Mesenchymal stem cell (in vitro differentiated cells and primary cell): ENCODE data around the gene AGPS.

Experiments used
- DNase-seq: peaks from one replicate; pipeline ENCODE4 v3.0.0-alpha.2; 2013
- H2AFZ ChIP-seq: one replicate; pipeline ENCODE4 v1.6.1; 2013; ENCODE audit warnings: low read depth, mild to moderate bottlenecking, control low read depth, inconsistent platforms, low read length, moderate library complexity
- H2AK5ac ChIP-seq: 2 replicates; pipeline ENCODE4 v1.6.1; 2013; ENCODE audit warnings: low read length, moderate library complexity, mild to moderate bottlenecking, inconsistent platforms; ENCODE audit not compliant: severe bottlenecking
- H2BK120ac ChIP-seq: one replicate; pipeline ENCODE4 v1.6.1; 2013; ENCODE audit warnings: low read depth, mild to moderate bottlenecking, inconsistent platforms, low read length, moderate library complexity
- H2BK12ac ChIP-seq, 2 experiments: one replicate each; pipeline ENCODE4 v1.6.1; 2013; ENCODE audit warnings: inconsistent platforms in 2 of 2, low read length in 2 of 2, mild to moderate bottlenecking in 2 of 2, moderate library complexity in 2 of 2, control low read depth in 1 of 2
- H2BK15ac ChIP-seq: one replicate; pipeline ENCODE4 v1.6.1; 2013; ENCODE audit warnings: mild to moderate bottlenecking, low read depth, inconsistent platforms; ENCODE audit not compliant: poor library complexity, severe bottlenecking
- H2BK5ac ChIP-seq: 2 replicates; pipeline ENCODE4 v1.6.1; 2013; ENCODE audit warnings: low read depth, mild to moderate bottlenecking, low read length, control low read depth, inconsistent platforms; ENCODE audit not compliant: poor library complexity, severe bottlenecking
- H3K14ac ChIP-seq, 2 experiments: one replicate each; pipeline ENCODE4 v1.6.1; 2013; ENCODE audit warnings: inconsistent platforms in 2 of 2, low read length in 2 of 2, control low read depth in 1 of 2, mild to moderate bottlenecking in 1 of 2, moderate library complexity in 1 of 2
- H3K18ac ChIP-seq, 2 experiments: one replicate each; pipeline ENCODE4 v1.6.1; 2013; ENCODE audit warnings: inconsistent platforms in 2 of 2, low read length in 2 of 2, control low read depth in 1 of 2, low read depth in 1 of 2, mild to moderate bottlenecking in 1 of 2
- H3K23ac ChIP-seq, 2 experiments: one replicate each; pipeline ENCODE4 v1.6.1; 2013; ENCODE audit warnings: inconsistent platforms in 2 of 2, low read length in 2 of 2, mild to moderate bottlenecking in 2 of 2, moderate library complexity in 2 of 2, control low read depth in 1 of 2
- H3K27ac ChIP-seq: 2 replicates; pipeline ENCODE4 v1.5.1; 2013; ENCODE audit warnings: mild to moderate bottlenecking, moderate library complexity, low read length, control low read depth, inconsistent platforms; ENCODE audit not compliant: poor library complexity, severe bottlenecking
- H3K27me3 ChIP-seq, 2 experiments: 2 replicates each; pipeline versions ENCODE4 v1.6.1 to v1.7.0; 2013; ENCODE audit warnings: low read length in 2 of 2, mild to moderate bottlenecking in 2 of 2, moderate library complexity in 2 of 2, control low read depth in 1 of 2, inconsistent platforms in 1 of 2; ENCODE audit not compliant: control insufficient read depth in 1 of 2, insufficient read depth in 1 of 2
- H3K36me3 ChIP-seq, 2 experiments: 2 replicates each; pipeline versions ENCODE4 v1.6.1 to v1.7.0; 2013; ENCODE audit warnings: low read length in 2 of 2, control low read depth in 1 of 2, inconsistent platforms in 1 of 2, low read depth in 1 of 2, mild to moderate bottlenecking in 1 of 2; ENCODE audit not compliant: insufficient read depth in 2 of 2, control insufficient read depth in 1 of 2
- H3K4ac ChIP-seq, 2 experiments: one replicate each; pipeline ENCODE4 v1.6.1; 2013; ENCODE audit warnings: inconsistent platforms in 2 of 2, low read length in 2 of 2, mild to moderate bottlenecking in 2 of 2, moderate library complexity in 2 of 2, control low read depth in 1 of 2, low read depth in 1 of 2
- H3K4me1 ChIP-seq: 2 replicates; pipeline ENCODE4 v1.6.1; 2013; ENCODE audit warnings: low read depth, low read length, control low read depth; ENCODE audit not compliant: control insufficient read depth, insufficient read depth
- H3K4me2 ChIP-seq: 2 replicates; pipeline ENCODE4 v1.6.1; 2013; ENCODE audit warnings: low read length, mild to moderate bottlenecking, inconsistent platforms; ENCODE audit not compliant: poor library complexity, severe bottlenecking
- H3K4me3 ChIP-seq, 2 experiments: 2 replicates each; pipeline versions ENCODE4 v1.5.1 to v1.7.0; 2013; ENCODE audit warnings: low read length in 2 of 2, mild to moderate bottlenecking in 2 of 2, control low read depth in 1 of 2, low read depth in 1 of 2; ENCODE audit not compliant: insufficient read depth in 1 of 2
- H3K79me1 ChIP-seq: replicated peaks from 2 replicates; pipeline ENCODE4 v1.6.1; 2013; ENCODE audit warnings: mild to moderate bottlenecking, control low read depth, low read length, inconsistent platforms; ENCODE audit not compliant: poor library complexity, severe bottlenecking
- H3K9ac ChIP-seq: 2 replicates; pipeline ENCODE4 v1.7.0; 2013; ENCODE audit warnings: mild to moderate bottlenecking, low read length, moderate library complexity
- H3K9me3 ChIP-seq: 2 replicates; pipeline ENCODE4 v1.7.0; 2013; ENCODE audit warnings: mild to moderate bottlenecking, low read length; ENCODE audit not compliant: control insufficient read depth
- H4K8ac ChIP-seq: one replicate; pipeline ENCODE4 v1.6.1; 2013; ENCODE audit warnings: inconsistent platforms, mild to moderate bottlenecking, low read length, moderate library complexity
- H4K91ac ChIP-seq: one replicate; pipeline ENCODE4 v1.6.1; 2013; ENCODE audit warnings: mild to moderate bottlenecking, low read length, inconsistent platforms
- WGBS: methylation state at CpG from one replicate; pipeline ENCODE4 v1.1.7; 2013; ENCODE audit warnings: mixed read lengths; 5-methylcytosine and 5-hydroxymethylcytosine counted together

Gene AGPS

DNA sequence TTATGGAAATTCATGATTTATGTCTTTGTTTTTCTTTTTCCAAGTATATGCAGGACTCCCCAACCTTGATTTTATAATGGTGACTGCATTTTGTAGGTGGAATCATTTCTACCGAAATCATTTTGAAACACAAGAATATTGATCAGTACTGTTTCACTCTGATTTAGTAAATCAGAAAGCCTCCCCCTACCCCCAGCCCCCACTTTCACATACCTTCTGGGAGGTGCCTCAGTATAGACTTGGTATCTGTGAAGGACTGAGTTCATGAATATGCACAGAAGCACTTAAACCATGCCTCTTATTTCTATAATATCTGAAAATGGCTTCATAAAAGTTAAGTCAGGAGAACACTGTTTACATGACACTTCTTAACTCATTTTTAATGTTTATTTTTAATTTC is 147.7 kb downstream of the AGPS start:
- H2BK12ac ChIP-seq, result no peak overlapping the region
- no peak overlapping the region for H2AFZ ChIP-seq
- H3K27me3 ChIP-seq, result no peaks in the 10 kb centered on the region
- no peak overlapping the region for H3K23ac ChIP-seq
- H3K27ac ChIP-seq, result no peak overlapping the region
- peaks cover 0 to 5% of the 10 kb centered on the region in 2 experiments for H3K36me3 ChIP-seq
- no peaks in the 10 kb centered on the region for H3K4me1 ChIP-seq
- H3K9me3 ChIP-seq, result no peaks in the 10 kb centered on the region
- no peak overlapping the region for H4K8ac ChIP-seq
- no peak overlapping the region for H2BK120ac ChIP-seq
- no peak overlapping the region for H2BK15ac ChIP-seq
- no peak for DNase-seq
- H3K4me3 ChIP-seq, result no peak overlapping the region
- no peaks in the 10 kb centered on the region for H3K79me1 ChIP-seq
- no peak overlapping the region for H3K14ac ChIP-seq
- no peak overlapping the region for H3K4me2 ChIP-seq
- H2BK5ac ChIP-seq, result no peak overlapping the region
- H3K4ac ChIP-seq, result no peak overlapping the region
- no peak overlapping the region for H2AK5ac ChIP-seq
- WGBS, result no CpG with 5 or more reads among the region's 1 CpG
- H4K91ac ChIP-seq, result no peak overlapping the region
- no peak overlapping the region for H3K18ac ChIP-seq
- H3K9ac ChIP-seq, result no peak overlapping the region

- H3K18ac ChIP-seq, result no peak overlapping the region
- no peak overlapping the region for H3K4ac ChIP-seq
- no peak overlapping the region for H3K9ac ChIP-seq
- DNase-seq, result no peak
- H4K8ac ChIP-seq, result no peak overlapping the region
- no peak overlapping the region for H3K27ac ChIP-seq
- H3K4me2 ChIP-seq, result no peak overlapping the region
- no peak overlapping the region for H4K91ac ChIP-seq
- no peak overlapping the region for H2AK5ac ChIP-seq
- H3K4me3 ChIP-seq, result no peak overlapping the region
- no peaks in the 10 kb centered on the region for H3K4me1 ChIP-seq
- peaks cover 0 to 5% of the 10 kb centered on the region in 2 experiments for H3K36me3 ChIP-seq
- H3K27me3 ChIP-seq, result no peaks in the 10 kb centered on the region
- H3K9me3 ChIP-seq, result no peaks in the 10 kb centered on the region
- no peak overlapping the region for H3K14ac ChIP-seq
- H3K79me1 ChIP-seq, result no peaks in the 10 kb centered on the region
- no peak overlapping the region for H2BK15ac ChIP-seq
- no peak overlapping the region for H2BK12ac ChIP-seq
- no peak overlapping the region for H3K23ac ChIP-seq
- H2AFZ ChIP-seq, result no peak overlapping the region
- no peak overlapping the region for H2BK5ac ChIP-seq
- H2BK120ac ChIP-seq, result no peak overlapping the region
Measured at GRCh38 chr2:177541258-177541991, 148.9 kb downstream of the AGPS start.

GRCh38 chr2:177542396-177542795 is 149.8 kb downstream of the AGPS start:
- no peak overlapping the region for H2BK5ac ChIP-seq
- H3K9me3 ChIP-seq, result no peaks in the 10 kb centered on the region
- no peak overlapping the region for H3K14ac ChIP-seq
- no peak overlapping the region for H3K18ac ChIP-seq
- H2BK15ac ChIP-seq, result no peak overlapping the region
- H2BK12ac ChIP-seq, result no peak overlapping the region
- H2BK120ac ChIP-seq, result no peak overlapping the region
- no peak for DNase-seq
- H2AK5ac ChIP-seq, result no peak overlapping the region
- H3K23ac ChIP-seq, result no peak overlapping the region
- no peaks in the 10 kb centered on the region for H3K79me1 ChIP-seq
- H2AFZ ChIP-seq, result no peak overlapping the region
- no peak overlapping the region for H3K4ac ChIP-seq
- H3K9ac ChIP-seq, result no peak overlapping the region
- H3K27ac ChIP-seq, result peak overlapping the region; percentile 47
- H4K91ac ChIP-seq, result no peak overlapping the region
- H3K4me1 ChIP-seq, result no peaks in the 10 kb centered on the region
- H3K27me3 ChIP-seq, result no peaks in the 10 kb centered on the region
- H4K8ac ChIP-seq, result no peak overlapping the region
- H3K4me2 ChIP-seq, result no peak overlapping the region
- H3K4me3 ChIP-seq, result peak overlapping the region in 1 of 2 experiments; percentile 43
- peaks cover 0 to 5% of the 10 kb centered on the region in 2 experiments for H3K36me3 ChIP-seq

- Histone ChIP-seq H2BK120ac (no peak overlapping the region), H2AK5ac (no peak overlapping the region), H3K9ac (peak overlapping the region; percentile 43), H4K8ac (no peak overlapping the region), H3K4ac (no peak overlapping the region), H3K9me3 (no peaks in the 10 kb centered on the region), H3K23ac (no peak overlapping the region), H3K4me2 (peak overlapping the region; percentile 22), H2AFZ (no peak overlapping the region), H2BK5ac (no peak overlapping the region), H3K79me1 (no peaks in the 10 kb centered on the region), H3K14ac (no peak overlapping the region), H4K91ac (no peak overlapping the region), H2BK15ac (no peak overlapping the region), H3K27ac (peak overlapping the region; percentile 84), H3K4me1 (no peaks in the 10 kb centered on the region), H3K27me3 (no peaks in the 10 kb centered on the region), H3K18ac (no peak overlapping the region), H2BK12ac (no peak overlapping the region), H3K4me3 (peak overlapping the region in 1 of 2 experiments; percentile 43), H3K36me3 (peaks cover 0 to 4% of the 10 kb centered on the region in 2 experiments)
- WGBS, result 78% methylated on average over 3 of the region's 6 CpGs
- DNase-seq, result peak; percentile 70
Measured at GRCh38 chr2:177543007-177543760, 150.6 kb downstream of the AGPS start.
